Ureter (tissue), 1 donor: ENCODE results near the gene EDNRB. TPM values are rescaled to one million over a fixed set of nuclear protein-coding genes. Genes with fewer than 3 reads are reported as not detected.
A peak's percentile ranks its signal among the peaks of the same experiment; 100 is the strongest.
"Not testable (repeated sequence)": the region's sequence is repeated elsewhere in the genome, so short reads cannot be mapped to it uniquely, and the experiment has no call there.

ENCODE experiments used
- DNase-seq: peaks from one replicate; pipeline ENCODE4 v3.0.0-alpha.2; 2020; ENCODE audit warnings: low spot score
- total RNA-seq: library from RNA; stranded (reverse); gene quantifications from one replicate; pipeline ENCODE4 v1.2.4, GENCODE V29; 2023
- donor health status: DM: yes; HTN: yes; CAD: no.

Gene EDNRB
- total RNA-seq, 1 donor from 2014 or later: 72.7 TPM

- no peak for DNase-seq
Measured at GRCh38 chr13:77896977-77897376, 21.7 kb downstream of the EDNRB start.

GRCh38 chr13:77896536-77896935, 22.1 kb downstream of the EDNRB start:
- DNase-seq: no peak

- DNase-seq: no peak
Measured at GRCh38 chr13:77894743-77895142, 23.9 kb downstream of the EDNRB start.

- no peak for DNase-seq
Measured at GRCh38 chr13:77893066-77893465, 25.6 kb downstream of the EDNRB start.

- no peak for DNase-seq
Measured at GRCh38 chr13:77892491-77892890, 26.1 kb downstream of the EDNRB start.

GRCh38 chr13:77891486-77891885, 27.1 kb downstream of the EDNRB start:
- DNase-seq: no peak

GRCh38 chr13:77891041-77891440, 27.6 kb downstream of the EDNRB start:
- DNase-seq: no peak

GRCh38 chr13:77883328-77883727, 35.3 kb downstream of the EDNRB start:
- no peak for DNase-seq

GRCh38 chr13:77878190-77878589, 40.4 kb downstream of the EDNRB start:
- DNase-seq: no peak

- DNase-seq: no peak
Measured at GRCh38 chr13:77876176-77876575, 42.5 kb downstream of the EDNRB start.

- DNase-seq: no peak
Measured at GRCh38 chr13:77874406-77874805, 44.2 kb downstream of the EDNRB start.

GRCh38 chr13:77872995-77873394, 45.6 kb downstream of the EDNRB start:
- no peak for DNase-seq

- no peak for DNase-seq
Measured at GRCh38 chr13:77871596-77871995, 47.0 kb downstream of the EDNRB start.

- no peak for DNase-seq
Measured at GRCh38 chr13:77868717-77869116, 49.9 kb downstream of the EDNRB start.

GRCh38 chr13:77866971-77867370, 51.7 kb downstream of the EDNRB start:
- no peak for DNase-seq

GRCh38 chr13:77865622-77866021, 53.0 kb downstream of the EDNRB start:
- no peak for DNase-seq

GRCh38 chr13:77863144-77863543, 55.5 kb downstream of the EDNRB start:
- no peak for DNase-seq

- no peak for DNase-seq
Measured at GRCh38 chr13:77861741-77862140, 56.9 kb downstream of the EDNRB start.

- DNase-seq: no peak
Measured at GRCh38 chr13:77860507-77860981, 58.1 kb downstream of the EDNRB start.

GRCh38 chr13:77859450-77859849, 59.2 kb downstream of the EDNRB start:
- DNase-seq: peak; percentile 42

- DNase-seq: no peak
Measured at GRCh38 chr13:77857531-77858209, 61.0 kb downstream of the EDNRB start.

- DNase-seq: no peak
Measured at GRCh38 chr13:77853703-77854102, 64.9 kb downstream of the EDNRB start.

GRCh38 chr13:77848050-77848449, 70.6 kb downstream of the EDNRB start:
- not testable (repeated sequence) for DNase-seq

- DNase-seq: no peak
Measured at GRCh38 chr13:77846173-77846572, 72.5 kb downstream of the EDNRB start.
